ENCODE data around the gene AMBRA1. TPM values are rescaled to one million over a fixed set of nuclear protein-coding genes. Genes with fewer than 3 reads are reported as not detected.

AMBRA1 gene
- total and polyA plus RNA-seq, 4 experiments from 2014 or later: 5.9 to 43.9 (median 30.4) TPM

DNA sequence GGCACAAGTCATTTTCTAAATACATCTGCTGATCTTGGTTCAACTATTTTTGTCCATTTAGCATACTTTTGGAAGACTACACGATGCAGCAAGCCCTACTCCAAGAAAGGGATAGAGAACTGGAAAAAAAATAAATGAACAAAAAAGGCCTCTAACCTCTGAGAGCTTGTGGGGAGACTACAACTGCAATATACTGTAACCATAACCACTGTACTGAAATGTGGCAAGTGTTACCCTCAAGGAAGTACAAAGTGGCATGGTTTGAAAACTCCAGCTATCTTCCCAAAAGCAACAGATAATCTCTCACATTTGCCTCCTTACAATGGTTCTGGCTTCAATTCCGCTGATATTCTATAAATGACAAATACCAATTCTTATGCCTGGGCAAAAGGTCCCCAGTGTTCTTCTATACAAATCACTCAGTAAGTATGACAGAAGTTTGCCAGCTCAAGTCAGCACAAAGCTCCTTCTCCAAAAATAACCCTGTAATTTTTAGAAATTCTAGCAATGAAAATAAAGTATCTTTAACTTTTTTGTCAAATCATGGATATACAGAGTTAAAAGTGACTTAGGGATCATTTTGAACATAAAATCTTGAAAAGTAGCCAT, 22.9 kb downstream of the AMBRA1 start:
- ChIA-PET CTCF (ENCODE audit: partially characterized antibody) (interaction anchor here (1.4 to 1.5 kb wide), 2 partner anchors 37 to 42 kb away, joined by 3 to 4 read pairs; no protein-coding TSS in a partner anchor), POLR2A (ENCODE audit: partially characterized antibody) (interaction anchor here (2.6 kb wide), 1 partner anchor 10 kb away, joined by 14 read pairs; no protein-coding TSS in a partner anchor)
- Mint-ChIP-seq H3K4me1 (peaks cover 20 to 31% (median 23%) of the 10 kb centered on the region in 4 donors), H3K4me3 (no peak overlapping the region), H3K36me3 (peaks cover 8 to 16% of the 10 kb centered on the region in 2 donors), H3K9me3 (peaks cover 0 to 4% (median 0%) of the 10 kb centered on the region in 8 donors), H3K27me3 (no peaks in the 10 kb centered on the region), H3K27ac (peak overlapping the region in 3 of 7 donors; percentile 15 to 23 (median 15))
- H3K4me3 ChIP-seq (ENCODE audit: low read length in 2 of 2): no peak overlapping the region
- H3K4me1 ChIP-seq (ENCODE audit: insufficient read depth, low read length): peaks cover 9% of the 10 kb centered on the region
- H3K27ac ChIP-seq (ENCODE audit: low read depth, low read length): no peak overlapping the region
- H3K9me3 ChIP-seq (ENCODE audit: control insufficient read depth in 1 of 2, low read length in 2 of 2): no peaks in the 10 kb centered on the region
- intact Hi-C loops (cut with micrococcal nuclease): no loop called here
- no peaks in the 10 kb centered on the region for H3K27me3 ChIP-seq (ENCODE audit: insufficient read depth, low read length)
- H3K36me3 ChIP-seq (ENCODE audit: insufficient read depth, low read length): no peaks in the 10 kb centered on the region
- no peak for DNase-seq

DNA sequence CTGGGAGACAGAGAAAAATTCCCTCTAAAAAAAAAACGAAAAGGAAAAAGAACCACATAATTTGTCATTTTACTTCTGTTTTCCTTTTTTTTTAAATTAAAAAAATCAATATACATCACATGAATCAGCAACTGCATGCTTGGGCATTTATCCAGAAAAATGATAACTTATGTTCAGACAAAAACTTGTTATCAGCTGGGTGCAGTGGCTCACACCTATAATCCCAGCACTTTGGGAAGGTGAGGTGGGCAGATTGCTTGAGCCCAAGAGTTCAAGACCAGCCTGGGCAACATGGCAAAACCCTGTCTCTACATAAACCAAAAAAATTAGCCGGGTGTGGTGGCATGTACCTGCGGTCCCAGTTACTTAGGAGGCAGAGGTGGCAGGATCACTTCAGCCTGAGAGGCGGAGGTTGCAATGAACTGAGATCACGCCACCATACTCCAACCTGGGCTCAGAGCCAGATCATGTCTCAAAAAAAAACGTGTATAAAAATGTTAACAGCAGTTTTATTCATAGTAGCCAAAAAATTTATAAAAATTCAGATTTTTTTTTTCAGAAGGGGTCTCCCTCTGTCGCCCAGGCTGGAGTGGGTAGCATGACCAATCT, 28.5 kb downstream of the AMBRA1 start:
- CTCF ChIA-PET (ENCODE audit: partially characterized antibody): interaction anchor here (1.7 kb wide), 1 partner anchor 24 kb away, joined by 4 read pairs; no protein-coding TSS in a partner anchor
- Mint-ChIP-seq H3K27me3 (no peaks in the 10 kb centered on the region), H3K27ac (no peak overlapping the region), H3K4me1 (peaks cover 15 to 46% (median 24%) of the 10 kb centered on the region in 4 donors), H3K36me3 (peaks cover 0 to 4% of the 10 kb centered on the region in 2 donors), H3K9me3 (no peaks in the 10 kb centered on the region), H3K4me3 (no peak overlapping the region)
- no peak overlapping the region for H3K4me3 ChIP-seq (ENCODE audit: low read length in 2 of 2)
- DNase-seq: no peak
- intact Hi-C loops (cut with micrococcal nuclease): no loop called here
- H3K4me1 ChIP-seq (ENCODE audit: insufficient read depth, low read length): peaks cover 24% of the 10 kb centered on the region
- no peaks in the 10 kb centered on the region for H3K36me3 ChIP-seq (ENCODE audit: insufficient read depth, low read length)
- POLR2A ChIA-PET (ENCODE audit: partially characterized antibody): no interaction called here
- no peaks in the 10 kb centered on the region for H3K9me3 ChIP-seq (ENCODE audit: control insufficient read depth in 1 of 2, low read length in 2 of 2)
- H3K27me3 ChIP-seq (ENCODE audit: insufficient read depth, low read length): no peaks in the 10 kb centered on the region
- no peak overlapping the region for H3K27ac ChIP-seq (ENCODE audit: low read depth, low read length)

DNA sequence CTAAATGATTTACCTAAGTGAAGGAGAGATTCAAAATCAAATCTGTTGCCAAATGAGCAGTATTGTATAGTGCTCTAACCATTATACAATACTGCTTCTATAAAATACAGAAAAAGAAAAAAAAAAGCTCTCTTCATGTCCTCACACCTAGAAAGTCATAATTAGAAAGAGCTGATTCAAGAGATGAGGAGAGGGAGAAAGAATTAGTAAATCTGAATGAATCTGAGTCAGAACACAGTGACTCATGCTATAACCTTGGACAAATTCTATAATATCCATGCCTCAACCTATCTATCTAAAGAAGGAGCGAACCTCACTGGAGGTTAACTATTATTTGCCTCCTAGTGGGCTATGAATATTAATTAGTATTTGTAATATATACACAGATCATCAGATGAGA, 29.4 kb downstream of the AMBRA1 start:
- CTCF ChIA-PET (ENCODE audit: partially characterized antibody): interaction anchor here (0.6 kb wide), 1 partner anchor 76 kb away, joined by 3 read pairs; no protein-coding TSS in a partner anchor
- peak overlapping the region in 6 of 7 donors; percentile 10 to 53 (median 35) for H3K27ac Mint-ChIP-seq

DNA sequence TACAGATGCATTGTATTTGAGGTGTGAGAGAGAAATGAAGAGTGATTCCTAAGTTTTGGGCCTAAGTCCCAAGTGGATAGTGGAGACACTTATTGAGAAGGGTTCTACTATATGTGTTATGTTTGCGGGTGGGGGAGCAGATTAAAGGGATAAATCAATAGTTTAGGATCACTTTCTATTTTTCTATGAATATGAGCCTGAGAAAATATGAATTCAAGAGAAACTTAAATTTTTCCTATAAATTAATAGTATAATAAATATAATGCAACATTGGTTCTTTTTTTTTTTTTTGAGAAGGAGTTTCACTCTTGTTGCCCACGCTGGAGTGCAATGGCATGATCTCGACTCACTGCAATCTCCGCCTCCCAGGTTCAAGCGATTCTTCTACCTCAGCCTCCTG, 31.3 kb downstream of the AMBRA1 start:
- no peak overlapping the region for H3K27ac ChIP-seq (ENCODE audit: low read depth, low read length)
- Mint-ChIP-seq H3K4me1 (peaks cover 21 to 64% (median 43%) of the 10 kb centered on the region in 4 donors), H3K4me3 (no peak overlapping the region), H3K27me3 (no peaks in the 10 kb centered on the region), H3K27ac (peak overlapping the region; percentile 20 to 97 (median 73)), H3K9me3 (no peaks in the 10 kb centered on the region), H3K36me3 (peaks cover 0 to 3% of the 10 kb centered on the region in 2 donors)
- H3K4me3 ChIP-seq (ENCODE audit: low read length in 2 of 2): no peak overlapping the region
- intact Hi-C loops (cut with micrococcal nuclease): no loop called here
- no peaks in the 10 kb centered on the region for H3K9me3 ChIP-seq (ENCODE audit: control insufficient read depth in 1 of 2, low read length in 2 of 2)
- DNase-seq: no peak
- no peaks in the 10 kb centered on the region for H3K27me3 ChIP-seq (ENCODE audit: insufficient read depth, low read length)
- ChIA-PET CTCF (ENCODE audit: partially characterized antibody) (interaction anchor here (1.2 to 1.3 kb wide), 2 partner anchors 54 to 56 kb away, joined by 4 to 5 read pairs; partner anchors contain the start of genes ATG13 and HARBI1), POLR2A (ENCODE audit: partially characterized antibody) (interaction anchor here (1.3 to 2.4 kb wide), 3 partner anchors 9 to 31 kb away, joined by 5 to 14 read pairs (median 9); partner anchors contain the start of gene AMBRA1)
- H3K4me1 ChIP-seq (ENCODE audit: insufficient read depth, low read length): peaks cover 48% of the 10 kb centered on the region
- H3K36me3 ChIP-seq (ENCODE audit: insufficient read depth, low read length): no peaks in the 10 kb centered on the region

More for the DNA sequence above, 29.4 kb downstream of the AMBRA1 start:
- H3K27ac ChIP-seq (ENCODE audit: low read depth, low read length): no peak overlapping the region
- Mint-ChIP-seq H3K4me1 (peaks cover 15 to 52% (median 27%) of the 10 kb centered on the region in 4 donors), H3K4me3 (no peak overlapping the region), H3K36me3 (peaks cover 0 to 3% of the 10 kb centered on the region in 2 donors), H3K9me3 (no peaks in the 10 kb centered on the region), H3K27me3 (no peaks in the 10 kb centered on the region)
- POLR2A ChIA-PET (ENCODE audit: partially characterized antibody): no interaction called here
- no peaks in the 10 kb centered on the region for H3K9me3 ChIP-seq (ENCODE audit: control insufficient read depth in 1 of 2, low read length in 2 of 2)
- no peak for DNase-seq
- intact Hi-C loops (cut with micrococcal nuclease): no loop called here
- H3K4me3 ChIP-seq (ENCODE audit: low read length in 2 of 2): no peak overlapping the region
- no peaks in the 10 kb centered on the region for H3K27me3 ChIP-seq (ENCODE audit: insufficient read depth, low read length)
- H3K36me3 ChIP-seq (ENCODE audit: insufficient read depth, low read length): no peaks in the 10 kb centered on the region
- H3K4me1 ChIP-seq (ENCODE audit: insufficient read depth, low read length): peaks cover 32% of the 10 kb centered on the region

DNA sequence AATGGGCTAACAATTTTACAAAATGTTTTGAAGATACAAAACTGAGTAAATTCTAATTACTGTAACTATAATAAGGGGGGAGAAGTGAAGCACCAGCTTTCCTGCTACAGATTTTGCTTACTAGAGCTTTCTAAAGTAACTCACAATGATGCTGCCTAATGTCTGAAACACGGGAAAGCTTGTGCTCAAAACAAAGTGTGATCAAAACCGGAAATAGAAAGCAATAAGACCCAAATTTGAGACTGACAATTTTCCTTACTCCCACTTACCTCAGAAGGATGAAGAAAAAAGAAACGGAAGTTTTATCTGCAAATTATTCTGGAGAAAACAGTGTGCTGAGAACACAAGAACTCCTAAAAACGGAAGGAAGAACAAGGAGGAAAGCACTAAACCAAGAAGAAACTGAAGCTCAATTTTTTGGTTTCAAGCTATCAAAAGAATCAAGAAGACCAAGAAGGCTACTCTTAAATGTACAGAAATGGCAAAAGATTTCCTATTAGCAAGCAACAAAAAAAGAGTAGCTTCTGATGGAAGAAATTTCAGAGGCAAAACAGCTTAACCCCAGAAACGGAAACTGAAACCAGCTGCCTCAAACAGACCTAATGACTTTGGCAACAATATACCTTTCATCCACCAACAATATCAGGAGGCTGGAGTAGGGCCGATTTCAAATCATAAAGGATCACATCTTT, 33.4 kb downstream of the AMBRA1 start:
- Mint-ChIP-seq H3K27ac (peak overlapping the region; percentile 90 to 99 (median 97)), H3K9me3 (no peaks in the 10 kb centered on the region), H3K36me3 (peaks cover 0 to 3% of the 10 kb centered on the region in 2 donors), H3K27me3 (no peaks in the 10 kb centered on the region), H3K4me3 (peak overlapping the region; percentile 78 to 96 (median 92)), H3K4me1 (peaks cover 32 to 80% (median 55%) of the 10 kb centered on the region in 4 donors)
- intact Hi-C loops (cut with micrococcal nuclease): loop anchor here (2.0 kb wide), 2 partner anchors 34 to 56 kb away; partner anchors contain the start of genes AMBRA1, ATG13 and HARBI1
- ChIA-PET CTCF (ENCODE audit: partially characterized antibody) (interaction anchor here (1.1 to 2.1 kb wide), 12 partner anchors 12 to 322 kb away, joined by 3 to 11 read pairs (median 4); partner anchors contain the start of gene AMBRA1), POLR2A (ENCODE audit: partially characterized antibody) (interaction anchor here (0.6 to 2.4 kb wide), 8 partner anchors 11 to 844 kb away, joined by 3 to 17 read pairs (median 4); partner anchors contain the start of genes AMBRA1, ATG13 and HARBI1)
- Histone ChIP-seq H3K4me1 (ENCODE audit: insufficient read depth, low read length) (peaks cover 59% of the 10 kb centered on the region), H3K9me3 (ENCODE audit: control insufficient read depth in 1 of 2, low read length in 2 of 2) (no peaks in the 10 kb centered on the region), H3K27ac (ENCODE audit: low read depth, low read length) (peak overlapping the region; percentile 77), H3K36me3 (ENCODE audit: insufficient read depth, low read length) (no peaks in the 10 kb centered on the region), H3K27me3 (ENCODE audit: insufficient read depth, low read length) (no peaks in the 10 kb centered on the region), H3K4me3 (ENCODE audit: low read length in 2 of 2) (peak overlapping the region; percentile 67 to 89)
- peak; percentile 30 to 50 (median 39) for DNase-seq

DNA sequence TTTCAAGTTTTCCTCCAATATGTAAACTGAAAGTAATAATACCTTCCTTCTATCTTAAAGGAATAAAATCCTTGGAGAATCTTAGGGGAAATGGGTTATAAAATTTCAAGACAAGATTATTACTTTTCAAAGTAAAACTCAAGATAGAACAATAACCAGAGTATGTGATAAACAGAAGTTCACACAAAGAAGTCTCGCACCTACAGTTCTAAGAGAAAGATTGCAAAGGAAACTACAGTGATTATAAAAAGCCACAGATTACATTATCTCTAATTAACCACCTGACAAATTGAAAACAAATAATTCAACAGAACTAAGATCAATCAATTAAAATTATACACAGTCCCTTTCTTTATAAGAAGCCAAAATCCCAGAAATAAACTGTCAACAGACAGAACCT, 34.0 kb downstream of the AMBRA1 start:
- ChIA-PET POLR2A (ENCODE audit: partially characterized antibody) (interaction anchor here (0.9 to 1.7 kb wide), 5 partner anchors 19 to 180 kb away, joined by 3 to 17 read pairs (median 4); partner anchors contain the start of genes AMBRA1, ATG13 and HARBI1), CTCF (ENCODE audit: partially characterized antibody) (interaction anchor here (1.3 to 2.1 kb wide), 9 partner anchors 12 to 322 kb away, joined by 3 to 11 read pairs (median 4); partner anchors contain the start of gene AMBRA1)
- Histone ChIP-seq H3K27me3 (ENCODE audit: insufficient read depth, low read length) (no peaks in the 10 kb centered on the region), H3K4me1 (ENCODE audit: insufficient read depth, low read length) (peaks cover 63% of the 10 kb centered on the region), H3K27ac (ENCODE audit: low read depth, low read length) (peak overlapping the region; percentile 77), H3K9me3 (ENCODE audit: control insufficient read depth in 1 of 2, low read length in 2 of 2) (no peaks in the 10 kb centered on the region), H3K4me3 (ENCODE audit: low read length in 2 of 2) (peak overlapping the region; percentile 67 to 89), H3K36me3 (ENCODE audit: insufficient read depth, low read length) (no peaks in the 10 kb centered on the region)
- intact Hi-C loops (cut with micrococcal nuclease): loop anchor here (2.0 kb wide), 2 partner anchors 35 to 57 kb away; partner anchors contain the start of genes AMBRA1, ATG13 and HARBI1
- H3K27ac Mint-ChIP-seq: peak overlapping the region; percentile 90 to 99 (median 97)
- no peak for DNase-seq
- peaks cover 0 to 3% of the 10 kb centered on the region in 2 donors for H3K36me3 Mint-ChIP-seq
- peaks cover 38 to 85% (median 61%) of the 10 kb centered on the region in 4 donors for H3K4me1 Mint-ChIP-seq
- no peaks in the 10 kb centered on the region for H3K27me3 Mint-ChIP-seq
- H3K4me3 Mint-ChIP-seq: peak overlapping the region; percentile 78 to 96 (median 92)
- no peaks in the 10 kb centered on the region for H3K9me3 Mint-ChIP-seq
